D721Med (cell line): ENCODE results near the gene FKBP11.

Experiments
- DNase-seq: peaks from one replicate; pipeline ENCODE4 v3.0.0; 2011; ENCODE audit warnings: low spot score; ENCODE audit not compliant: insufficient read length
- FAIRE-seq: peaks from 2 replicates; lab custom pipeline; 2011; peaks lifted over from hg19 to GRCh38; lab: Jason Lieb, UNC
- CTCF ChIP-seq: IDR thresholded peaks from 2 replicates; pipeline ENCODE4 v1.5.1; 2012; ENCODE audit warnings: mild to moderate bottlenecking, control low read depth; ENCODE audit not compliant: insufficient read depth; ENCODE audit errors: missing control alignments

The FKBP11 gene

DNA sequence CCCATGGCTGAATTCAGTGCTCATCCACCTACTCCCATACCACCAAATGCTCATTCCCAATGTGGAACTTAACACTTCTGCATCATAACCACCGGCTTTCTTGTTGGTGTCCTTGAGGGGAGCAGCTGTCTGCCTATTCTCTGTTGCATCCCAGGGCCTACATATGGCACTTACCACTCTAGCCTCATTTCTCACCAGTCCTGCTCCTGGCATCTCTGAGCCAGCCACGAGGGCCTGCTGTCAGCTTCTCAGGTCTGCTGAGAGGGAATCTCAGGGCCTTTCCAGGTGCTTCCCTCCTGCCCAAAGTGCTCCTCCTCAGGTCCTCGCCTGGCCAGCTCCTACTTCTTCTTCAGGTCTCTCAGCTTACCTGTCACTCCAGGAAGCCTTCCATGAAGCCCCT lies 35.6 kb downstream of the FKBP11 start:
- no peak for TF ChIP-seq CTCF
- FAIRE-seq (no peak), DNase-seq (no peak)

DNA sequence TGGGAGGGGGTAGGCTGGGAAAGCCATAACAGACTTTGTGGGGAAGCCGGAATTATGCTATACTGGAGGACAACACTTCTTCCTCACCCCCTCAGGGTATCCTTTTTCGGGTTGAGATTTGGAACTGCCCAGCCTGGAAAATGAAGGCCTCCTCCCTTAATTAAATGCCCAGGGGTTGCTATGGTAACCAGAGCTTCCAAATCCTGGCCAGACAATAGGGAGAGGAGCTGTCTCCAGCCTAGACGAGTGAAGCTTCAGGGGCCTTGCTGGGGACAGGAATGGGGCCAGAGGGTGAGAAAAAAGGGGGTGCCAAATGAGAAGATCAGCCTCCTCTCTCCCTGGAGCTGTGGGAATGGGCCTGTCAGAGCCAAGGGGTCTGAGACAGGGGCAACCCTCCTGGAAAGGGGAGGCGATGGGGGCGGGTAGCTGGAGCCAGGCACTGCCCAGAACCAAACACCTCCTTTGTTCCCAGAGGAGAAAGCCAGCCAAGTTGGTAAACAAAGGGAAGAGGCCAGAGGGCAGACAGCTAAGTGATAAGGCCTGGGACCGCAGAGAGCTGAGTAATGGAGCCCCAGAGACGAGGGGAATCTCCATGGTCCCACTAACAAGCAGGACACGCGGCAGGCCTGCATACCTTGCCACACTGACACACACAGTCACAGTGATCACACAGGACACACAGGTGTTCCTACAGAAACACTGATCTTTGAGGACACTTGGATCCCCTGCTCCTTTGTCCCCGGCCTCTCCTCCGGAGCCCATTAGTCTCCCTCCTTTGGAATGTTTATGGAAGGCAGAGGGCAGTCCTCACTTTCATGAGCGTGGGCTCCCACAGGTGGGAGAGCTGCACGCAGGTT lies 41.8 kb downstream of the FKBP11 start:
- FAIRE-seq (no peak), DNase-seq (no peak)
- no peak for TF ChIP-seq CTCF

GRCh38 chr12:48882972-48883304 lies 42.4 kb downstream of the FKBP11 start:
- DNase-seq (no peak), FAIRE-seq (no peak)
- TF ChIP-seq CTCF, result no peak

DNA sequence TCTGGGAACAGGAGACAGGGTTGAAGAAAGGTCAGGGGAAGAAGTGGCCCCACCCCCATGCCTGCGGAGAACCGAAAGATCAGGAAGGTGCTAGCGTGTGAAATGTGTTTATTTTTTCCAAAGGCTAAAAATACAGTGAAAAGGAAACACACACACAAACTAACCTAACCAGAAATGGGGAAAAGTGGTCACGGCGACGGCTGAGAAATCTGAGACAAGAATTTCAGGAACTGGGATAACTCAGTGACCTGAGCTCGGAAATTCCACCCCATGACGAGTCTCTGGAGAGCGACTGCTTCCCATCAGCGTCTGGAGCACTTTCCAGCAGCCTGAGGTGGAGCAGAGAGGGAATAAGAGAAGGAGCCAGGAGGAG lies 43.0 kb downstream of the FKBP11 start:
- DNase-seq (no peak), FAIRE-seq (no peak)
- TF ChIP-seq CTCF, result no peak

DNA sequence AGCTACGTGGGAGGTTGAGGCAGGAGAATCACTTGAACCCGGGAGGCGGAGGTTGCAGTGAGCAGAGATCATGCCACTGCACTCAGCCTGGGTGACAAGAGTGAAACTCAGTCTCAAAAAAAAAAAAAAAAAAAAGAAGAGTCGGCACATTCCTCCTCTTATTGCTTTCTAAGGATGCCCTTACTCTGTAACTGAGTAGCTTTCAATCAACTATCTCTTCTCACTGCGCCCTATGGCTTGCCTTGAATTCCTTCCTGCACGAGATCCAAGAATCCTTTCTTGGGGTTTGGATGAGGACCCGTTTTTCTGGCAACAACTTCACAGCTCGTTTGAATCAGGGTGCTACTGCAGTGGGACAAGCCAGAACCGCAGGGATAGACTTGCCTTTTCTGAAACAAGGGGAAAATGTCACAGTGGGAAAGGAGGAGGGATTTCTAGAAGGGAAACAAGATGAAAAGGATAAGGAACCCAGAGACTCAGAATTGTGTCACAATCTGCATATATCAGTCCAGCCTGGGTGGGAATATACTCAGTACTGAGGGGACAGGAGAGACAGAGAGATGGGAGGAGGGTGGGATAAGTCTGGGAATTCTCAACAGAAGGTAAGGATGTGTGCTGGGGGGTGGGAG lies 43.5 kb downstream of the FKBP11 start:
- DNase-seq, result no peak
- FAIRE-seq, result no peak

DNA sequence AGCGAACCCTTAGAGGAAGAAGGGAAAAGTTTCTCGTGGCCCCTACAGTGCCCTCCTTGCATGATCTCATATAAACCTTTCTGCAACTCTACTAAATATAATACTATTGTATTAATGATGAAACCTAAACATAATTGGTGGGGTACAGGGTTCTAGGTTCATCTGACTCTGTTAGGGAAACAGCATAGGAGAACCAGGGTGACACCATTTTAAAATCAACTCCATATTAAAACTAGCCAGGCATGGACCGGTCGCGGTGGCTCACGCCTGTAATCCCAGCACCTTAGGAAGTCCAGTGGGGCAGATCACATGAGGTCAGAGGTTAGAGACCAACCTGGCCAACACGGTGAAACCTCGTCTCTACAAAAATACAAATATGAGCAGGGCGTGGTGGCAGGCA lies 44.6 kb downstream of the FKBP11 start:
- no peak for TF ChIP-seq CTCF
- no peak for DNase-seq

More for the DNA sequence above, 43.5 kb downstream of the FKBP11 start:
- no peak for TF ChIP-seq CTCF

GRCh38 chr12:48878548-48878947 lies 46.7 kb downstream of the FKBP11 start:
- no peak for TF ChIP-seq CTCF
- FAIRE-seq, result no peak

More for the DNA sequence above, 44.6 kb downstream of the FKBP11 start:
- FAIRE-seq, result no peak

More at GRCh38 chr12:48878548-48878947, 46.7 kb downstream of the FKBP11 start:
- DNase-seq, result no peak
